CD4-positive, alpha-beta T cell (primary cell): Measurements from ENCODE around the gene PSTK. TPM values are rescaled to one million over a fixed set of nuclear protein-coding genes. Genes with fewer than 3 reads are reported as not detected.

Experiments
- ATAC-seq: fragments of 200-7000 bp; cut with Tn5 transposase; one replicate; pipeline ENCODE4 v1.10.0; 2022; ENCODE audit warnings: mild to moderate bottlenecking; ENCODE audit not compliant: poor library complexity
- CTCF ChIA-PET: fragments of 350-600 bp; sonication (Branson Sonifier 250); formaldehyde crosslinking; loops from one replicate; lab custom pipeline; 2021; ENCODE audit warnings: antibody characterized with exemption, inconsistent platforms; lab: Charles Lee
- POLR2A ChIA-PET: fragments of 350-600 bp; sonication (Branson Sonifier 250); formaldehyde crosslinking; loops from one replicate; lab custom pipeline; 2021; ENCODE audit warnings: antibody characterized with exemption, inconsistent platforms; lab: Charles Lee
- DNase-seq, 14 experiments: peaks; one replicate each; pipeline ENCODE4 v3.0.0-alpha.2; 2013 to 2020; ENCODE audit warnings: mixed read lengths in 2 of 14
- H3K27ac ChIP-seq, 2 donors: one replicate each; pipeline versions ENCODE4 v1.5.1 to v1.7.0; 2013; ENCODE audit warnings: low read length in 2 of 2, low read depth in 1 of 2, mild to moderate bottlenecking in 1 of 2
- H3K27me3 ChIP-seq, 2 experiments: 1 replicate in 1 of 2; 2 replicates in 1 of 2; pipeline versions ENCODE4 v1.6.1 to v1.7.0; 2013; ENCODE audit warnings: low read length in 2 of 2, control low read depth in 1 of 2, mild to moderate bottlenecking in 1 of 2, moderate library complexity in 1 of 2; ENCODE audit not compliant: insufficient read depth in 2 of 2, control insufficient read depth in 1 of 2
- H3K36me3 ChIP-seq: one replicate; pipeline ENCODE4 v1.6.1; 2013; ENCODE audit warnings: low read length, control low read depth; ENCODE audit not compliant: insufficient read depth
- H3K4me1 ChIP-seq: one replicate; pipeline ENCODE4 v1.6.1; 2013; ENCODE audit warnings: low read length, control low read depth; ENCODE audit not compliant: insufficient read depth
- H3K4me3 ChIP-seq: one replicate; pipeline ENCODE4 v1.5.1; 2013; ENCODE audit warnings: mild to moderate bottlenecking, low read length, moderate library complexity
- H3K9me3 ChIP-seq, 2 experiments: 1 replicate in 1 of 2; 2 replicates in 1 of 2; pipeline versions ENCODE4 v1.6.1 to v1.7.0; 2013; ENCODE audit warnings: low read length in 2 of 2, mild to moderate bottlenecking in 2 of 2, control low read depth in 1 of 2, moderate library complexity in 1 of 2; ENCODE audit not compliant: control insufficient read depth in 1 of 2, insufficient read depth in 1 of 2
- H3K27ac Mint-ChIP-seq: one replicate; pipeline ENCODE4 v1.8.0; 2020; ENCODE audit warnings: mixed read lengths
- H3K27me3 Mint-ChIP-seq: one replicate; pipeline ENCODE4 v1.8.0; 2021; ENCODE audit warnings: mixed read lengths
- H3K36me3 Mint-ChIP-seq: one replicate; pipeline ENCODE4 v1.8.0; 2021; ENCODE audit warnings: low read depth, mixed read lengths
- H3K4me1 Mint-ChIP-seq: one replicate; pipeline ENCODE4 v1.8.0; 2021; ENCODE audit warnings: low read depth, mixed read lengths
- H3K4me3 Mint-ChIP-seq: one replicate; pipeline ENCODE4 v1.8.0; 2020; ENCODE audit warnings: mild to moderate bottlenecking, mixed read lengths
- H3K9me3 Mint-ChIP-seq: one replicate; pipeline ENCODE4 v1.8.0; 2020; ENCODE audit warnings: mixed read lengths
- CTCF ChIP-seq: fragments of 200-600 bp; IDR thresholded peaks from one replicate; pipeline ENCODE4 v1.8.0; 2022; ENCODE audit warnings: antibody characterized with exemption, mild to moderate bottlenecking
- intact Hi-C, 2 experiments: fragments of 100-400 bp; cut with DNase I in 1 of 2; cut with micrococcal nuclease in 1 of 2; formaldehyde crosslinking; loops; one replicate each; pipeline versions ENCODE4 v1.15.1 to v1.9.0; 2023 to 2025; cut with DNase I, micrococcal nuclease
- total RNA-seq, 174 experiments: library from RNA in 2 of 174; stranded (reverse) in 2 of 174; gene quantifications; one replicate each; pipeline ENCODE4 v1.2.3 and lab custom pipeline; 2021 to 2026

Gene PSTK
- total RNA-seq, 2 experiments from 2014 or later: 16.1 to 18.6 TPM

GRCh38 chr10:122983898-122984297 is 3.7 kb downstream of the PSTK start:
- no peak for ATAC-seq
- intact Hi-C loops: no loop called here
- H3K27ac Mint-ChIP-seq: no peak overlapping the region

DNA sequence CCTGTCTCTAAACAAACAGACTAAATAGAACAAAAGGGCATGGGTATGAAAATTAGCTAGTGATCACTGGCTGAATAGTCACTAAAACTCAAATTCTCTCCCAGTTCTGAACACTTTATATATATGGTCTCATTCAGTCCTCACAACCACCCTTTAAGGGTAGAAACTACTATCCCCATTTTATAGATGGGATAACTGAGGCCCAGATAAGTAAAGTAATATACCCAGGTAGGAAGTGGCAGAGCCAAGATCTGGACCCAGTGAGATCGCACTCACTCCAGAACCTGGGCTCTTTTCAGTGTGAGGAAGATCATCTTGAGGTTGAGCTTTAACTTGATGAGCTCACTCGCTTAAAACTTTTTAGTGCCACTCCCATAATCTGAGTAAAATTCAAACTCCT is 4.5 kb downstream of the PSTK start:
- H3K9me3 ChIP-seq: no peaks in the 10 kb centered on the region
- no peak for TF ChIP-seq CTCF
- Mint-ChIP-seq H3K4me3 (no peak overlapping the region), H3K27me3 (no peaks in the 10 kb centered on the region), H3K36me3 (peaks cover 33% of the 10 kb centered on the region), H3K27ac (no peak overlapping the region), H3K4me1 (peaks cover 17% of the 10 kb centered on the region), H3K9me3 (no peaks in the 10 kb centered on the region)
- no peaks in the 10 kb centered on the region for H3K27me3 ChIP-seq
- peaks cover 14% of the 10 kb centered on the region for H3K36me3 ChIP-seq
- ChIA-PET CTCF (interaction anchor here (1.2 kb wide), 1 partner anchor 13 kb away, joined by 4 read pairs; no protein-coding TSS in a partner anchor), POLR2A (interaction anchor here (1.3 to 4.4 kb wide), 2 partner anchors 24 to 31 kb away, joined by 3 to 31 read pairs; partner anchors contain the start of genes ACADSB, C10orf88 and IKZF5)
- no peak overlapping the region for H3K4me3 ChIP-seq
- intact Hi-C loops: no loop called here
- ATAC-seq: no peak
- no peak for DNase-seq
- H3K27ac ChIP-seq: no peak overlapping the region
- H3K4me1 ChIP-seq: peaks cover 12% of the 10 kb centered on the region

More at GRCh38 chr10:122983898-122984297, 3.7 kb downstream of the PSTK start:
- ChIA-PET CTCF (no interaction called here), POLR2A (interaction anchor here (1.3 to 4.4 kb wide), 2 partner anchors 25 to 30 kb away, joined by 3 to 31 read pairs; partner anchors contain the start of genes ACADSB, C10orf88 and IKZF5)
- DNase-seq: no peak
- Histone ChIP-seq H3K27ac (no peak overlapping the region), H3K27me3 (no peaks in the 10 kb centered on the region), H3K9me3 (no peaks in the 10 kb centered on the region), H3K4me3 (no peak overlapping the region), H3K4me1 (peaks cover 16% of the 10 kb centered on the region), H3K36me3 (peaks cover 14% of the 10 kb centered on the region)
- no peaks in the 10 kb centered on the region for H3K27me3 Mint-ChIP-seq
- H3K36me3 Mint-ChIP-seq: peaks cover 33% of the 10 kb centered on the region
- peaks cover 18% of the 10 kb centered on the region for H3K4me1 Mint-ChIP-seq
- H3K4me3 Mint-ChIP-seq: no peak overlapping the region
- no peaks in the 10 kb centered on the region for H3K9me3 Mint-ChIP-seq
- no peak for TF ChIP-seq CTCF

- Mint-ChIP-seq H3K36me3 (peaks cover 39% of the 10 kb centered on the region), H3K4me1 (peaks cover under 1% of the 10 kb centered on the region), H3K27me3 (no peaks in the 10 kb centered on the region), H3K9me3 (no peaks in the 10 kb centered on the region), H3K27ac (no peak overlapping the region), H3K4me3 (no peak overlapping the region)
- ATAC-seq: no peak
- TF ChIP-seq CTCF: no peak
- no peak for DNase-seq
- Histone ChIP-seq H3K4me3 (no peak overlapping the region), H3K27me3 (no peaks in the 10 kb centered on the region), H3K27ac (no peak overlapping the region), H3K4me1 (no peaks in the 10 kb centered on the region), H3K9me3 (no peaks in the 10 kb centered on the region), H3K36me3 (peaks cover 14% of the 10 kb centered on the region)
- ChIA-PET POLR2A (no interaction called here), CTCF (no interaction called here)
- intact Hi-C loops: no loop called here
These were observed 6.1 kb downstream of the PSTK start for GRCh38 chr10:122986335-122986734.
